GM12891 (cell line): ENCODE measurements around the gene INTS12.

Source experiments
- POLR2A ChIP-seq: IDR thresholded peaks from 2 replicates; pipeline ENCODE4 v1.6.1; 2011; ENCODE audit warnings: low read depth, low read length, control low read depth
- TAF1 ChIP-seq: IDR thresholded peaks from 2 replicates; pipeline ENCODE4 v1.6.1; 2011; ENCODE audit warnings: low read depth, low read length, control low read depth

- TF ChIP-seq TAF1: no peak
- no peak for TF ChIP-seq POLR2A
Measured at GRCh38 chr4:105644257-105644656, 64.2 kb downstream of the INTS12 start.
